ENCODE results near the gene APOL4.
"Not testable (repeated sequence)": the region's sequence is repeated elsewhere in the genome, so short reads cannot be mapped to it uniquely, and the experiment has no call there.

GRCh38 chr22:36161793-36162126 lies 39.8 kb downstream of the APOL4 start:
- TF ChIP-seq, protein P1, sequence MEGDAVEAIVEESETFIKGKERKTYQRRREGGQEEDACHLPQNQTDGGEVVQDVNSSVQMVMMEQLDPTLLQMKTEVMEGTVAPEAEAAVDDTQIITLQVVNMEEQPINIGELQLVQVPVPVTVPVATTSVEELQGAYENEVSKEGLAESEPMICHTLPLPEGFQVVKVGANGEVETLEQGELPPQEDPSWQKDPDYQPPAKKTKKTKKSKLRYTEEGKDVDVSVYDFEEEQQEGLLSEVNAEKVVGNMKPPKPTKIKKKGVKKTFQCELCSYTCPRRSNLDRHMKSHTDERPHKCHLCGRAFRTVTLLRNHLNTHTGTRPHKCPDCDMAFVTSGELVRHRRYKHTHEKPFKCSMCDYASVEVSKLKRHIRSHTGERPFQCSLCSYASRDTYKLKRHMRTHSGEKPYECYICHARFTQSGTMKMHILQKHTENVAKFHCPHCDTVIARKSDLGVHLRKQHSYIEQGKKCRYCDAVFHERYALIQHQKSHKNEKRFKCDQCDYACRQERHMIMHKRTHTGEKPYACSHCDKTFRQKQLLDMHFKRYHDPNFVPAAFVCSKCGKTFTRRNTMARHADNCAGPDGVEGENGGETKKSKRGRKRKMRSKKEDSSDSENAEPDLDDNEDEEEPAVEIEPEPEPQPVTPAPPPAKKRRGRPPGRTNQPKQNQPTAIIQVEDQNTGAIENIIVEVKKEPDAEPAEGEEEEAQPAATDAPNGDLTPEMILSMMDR (IDR thresholded peaks at IDR 0.05) = not testable (repeated sequence)
- TF ChIP-seq POLR2A (IDR thresholded peaks at IDR 0.05) = not testable (repeated sequence)
